Neural cell (in vitro differentiated cells): ENCODE results near the gene ENDOV. TPM values are rescaled to one million over a fixed set of nuclear protein-coding genes. Genes with fewer than 3 reads are reported as not detected.

ENCODE experiments used
- H2AFZ ChIP-seq: fragments of 200-600, 300-800 bp; sonication (generic), shearing (Covaris generic); 2 replicates; pipeline ENCODE4 v1.6.0; 2014; ENCODE audit warnings: low read depth, mild to moderate bottlenecking, antibody characterized with exemption, low read length, moderate library complexity
- H3F3A ChIP-seq: fragments of 200-600 bp; shearing (Covaris generic); 2 replicates; pipeline ENCODE4 v1.6.1; 2016; ENCODE audit warnings: mild to moderate bottlenecking, moderate library complexity, mixed read lengths, antibody characterized with exemption, low read length; ENCODE audit not compliant: insufficient read depth, poor library complexity, severe bottlenecking
- H3K27ac ChIP-seq: fragments of 200-600, 300-800 bp; sonication (generic), shearing (Covaris generic); 2 replicates; pipeline ENCODE4 v1.5.1; 2014; ENCODE audit warnings: mild to moderate bottlenecking, low read length, moderate library complexity
- H3K27me3 ChIP-seq: fragments of 300-800, 200-600 bp; sonication (generic), shearing (Covaris generic); 2 replicates; pipeline ENCODE4 v1.6.0; 2014; ENCODE audit warnings: mild to moderate bottlenecking, low read depth, low read length, moderate library complexity; ENCODE audit not compliant: insufficient read depth
- H3K36me3 ChIP-seq: fragments of 300-800, 200-600 bp; sonication (generic), shearing (Covaris generic); 2 replicates; pipeline ENCODE4 v1.5.1; 2014; ENCODE audit warnings: mild to moderate bottlenecking, antibody characterized with exemption, low read length, moderate library complexity; ENCODE audit not compliant: insufficient read depth
- H3K4me2 ChIP-seq: fragments of 300-800, 200-600 bp; sonication (generic), shearing (Covaris generic); 2 replicates; pipeline ENCODE4 v1.6.0; 2014; ENCODE audit warnings: mild to moderate bottlenecking, low read length
- H3K4me3 ChIP-seq: fragments of 300-800, 200-600 bp; sonication (generic), shearing (Covaris generic); 2 replicates; pipeline ENCODE4 v1.5.1; 2014; ENCODE audit warnings: mild to moderate bottlenecking, low read length, moderate library complexity
- H3K79me2 ChIP-seq: fragments of 200-600 bp; shearing (Covaris generic); replicated peaks from 2 replicates; pipeline ENCODE4 v1.6.0; 2014; ENCODE audit warnings: mild to moderate bottlenecking, low read length, moderate library complexity; ENCODE audit not compliant: insufficient read depth
- H3K9ac ChIP-seq: fragments of 300-800, 200-600 bp; sonication (generic), shearing (Covaris generic); 2 replicates; pipeline ENCODE4 v1.6.1; 2016; ENCODE audit warnings: mild to moderate bottlenecking, low read length, mixed read lengths
- H3K9me2 ChIP-seq: fragments of 200-600 bp; shearing (Covaris generic); 2 replicates; pipeline ENCODE4 v1.6.1; 2016; ENCODE audit warnings: mild to moderate bottlenecking, low read length, mixed read lengths; ENCODE audit not compliant: insufficient read depth
- H3K9me3 ChIP-seq: fragments of 200-600, 300-800 bp; sonication (generic), shearing (Covaris generic); 2 replicates; pipeline ENCODE4 v1.6.1; 2016; ENCODE audit warnings: mild to moderate bottlenecking, mixed run types, low read length, moderate library complexity, mixed read lengths
- H4K20me1 ChIP-seq: fragments of 200-600 bp; shearing (Covaris generic); 2 replicates; pipeline ENCODE4 v1.6.1; 2016; ENCODE audit warnings: mild to moderate bottlenecking, mixed run types; ENCODE audit not compliant: insufficient read depth
- EP300 ChIP-seq: fragments of 450-650 bp; conservative IDR thresholded peaks from 2 replicates; pipeline ENCODE4 v1.6.1; 2014; ENCODE audit warnings: antibody characterized with exemption, mild to moderate bottlenecking, moderate library complexity; ENCODE audit not compliant: poor library complexity, severe bottlenecking
- EZH2 ChIP-seq: fragments of 200-600, 300-800 bp; shearing (Covaris generic), sonication (generic); IDR thresholded peaks from 2 replicates; pipeline ENCODE4 v1.6.1; 2014; ENCODE audit warnings: antibody characterized with exemption, low read length, borderline replicate concordance, mild to moderate bottlenecking; ENCODE audit not compliant: insufficient read depth, poor library complexity, severe bottlenecking
- MXI1 ChIP-seq: fragments of 450-650 bp; conservative IDR thresholded peaks from 2 replicates; pipeline ENCODE4 v1.6.1; 2014; ENCODE audit warnings: antibody characterized with exemption, mild to moderate bottlenecking; ENCODE audit not compliant: poor library complexity, severe bottlenecking
- POLR2AphosphoS5 ChIP-seq: IDR thresholded peaks from 2 replicates; pipeline ENCODE4 v1.6.1; 2012
- RAD21 ChIP-seq: fragments of 450-650 bp; conservative IDR thresholded peaks from 2 replicates; pipeline ENCODE4 v1.6.1; 2014; ENCODE audit warnings: antibody characterized with exemption, mild to moderate bottlenecking, moderate library complexity
- REST ChIP-seq: IDR thresholded peaks from 2 replicates; pipeline ENCODE4 v1.6.1; 2012; ENCODE audit warnings: borderline replicate concordance
- SMC3 ChIP-seq: fragments of 450-650 bp; conservative IDR thresholded peaks from 2 replicates; pipeline ENCODE4 v1.6.1; 2014; ENCODE audit warnings: antibody characterized with exemption, mild to moderate bottlenecking, moderate library complexity; ENCODE audit not compliant: poor library complexity
- TAF1 ChIP-seq: IDR thresholded peaks from 2 replicates; pipeline ENCODE4 v1.6.1; 2012; ENCODE audit warnings: low read depth
- polyA plus RNA-seq: library from polyadenylated mRNA; depleted of rRNA; stranded (reverse); fragments of >200 nt; gene quantifications from 2 replicates; pipeline ENCODE4 v1.2.3, GENCODE V29; 2014
- TF ChIP-seq, protein P1 (sequence below): fragments of 450-650 bp; IDR thresholded peaks from 2 replicates; pipeline ENCODE4 v1.5.1; 2014; ENCODE audit warnings: antibody characterized with exemption, mild to moderate bottlenecking, moderate library complexity; ENCODE audit not compliant: poor library complexity, severe bottlenecking

The ENDOV gene
- polyA plus RNA-seq, 1 donor from 2014 or later = 31.2 TPM

DNA sequence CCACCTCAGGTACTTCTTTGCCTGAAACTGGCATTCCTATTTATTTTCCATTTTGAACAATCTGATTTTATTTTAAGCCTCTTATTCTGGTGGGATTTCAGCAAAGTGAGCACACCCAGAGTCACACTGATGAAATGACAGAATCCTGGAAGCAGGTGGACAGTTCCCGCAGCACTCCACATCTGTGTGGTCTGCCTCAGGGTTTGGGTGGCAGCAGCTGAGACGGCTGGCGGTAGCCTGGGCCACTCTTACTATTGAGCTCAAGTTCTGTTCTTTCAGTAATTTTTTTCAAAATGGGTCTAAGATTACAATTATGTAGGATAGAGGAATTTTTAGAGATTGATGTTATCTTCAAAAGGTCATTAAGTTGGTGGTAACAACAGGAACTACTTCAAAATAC, 32.5 kb upstream of the ENDOV start:
- no peaks in the 10 kb centered on the region for H3F3A ChIP-seq
- no peak overlapping the region for H2AFZ ChIP-seq
- no peaks in the 10 kb centered on the region for H3K27me3 ChIP-seq
- H3K4me2 ChIP-seq = no peak overlapping the region
- no peaks in the 10 kb centered on the region for H3K9me2 ChIP-seq
- H3K9me3 ChIP-seq = no peaks in the 10 kb centered on the region
- no peak overlapping the region for H3K4me3 ChIP-seq
- H3K9ac ChIP-seq = no peak overlapping the region
- H3K36me3 ChIP-seq = no peaks in the 10 kb centered on the region
- no peak overlapping the region for H3K27ac ChIP-seq
- no peaks in the 10 kb centered on the region for H3K79me2 ChIP-seq
- no peak for TF ChIP-seq POLR2AphosphoS5
- H4K20me1 ChIP-seq = no peaks in the 10 kb centered on the region

- H4K20me1 ChIP-seq = no peaks in the 10 kb centered on the region
Measured at GRCh38 chr17:80382956-80383355, 32.0 kb upstream of the ENDOV start.

More at GRCh38 chr17:80382956-80383355, 32.0 kb upstream of the ENDOV start:
- no peaks in the 10 kb centered on the region for H3K27me3 ChIP-seq
- H3K9me3 ChIP-seq = no peaks in the 10 kb centered on the region
- H3F3A ChIP-seq = no peaks in the 10 kb centered on the region
- H3K9ac ChIP-seq = no peak overlapping the region
- no peak overlapping the region for H3K4me2 ChIP-seq
- H2AFZ ChIP-seq = no peak overlapping the region
- H3K27ac ChIP-seq = no peak overlapping the region
- TF ChIP-seq REST (no peak), EZH2 (no peak), SMC3 (no peak), TAF1 (no peak), POLR2AphosphoS5 (no peak), RAD21 (no peak), EP300 (no peak), MXI1 (no peak)
- TF ChIP-seq, protein P1, sequence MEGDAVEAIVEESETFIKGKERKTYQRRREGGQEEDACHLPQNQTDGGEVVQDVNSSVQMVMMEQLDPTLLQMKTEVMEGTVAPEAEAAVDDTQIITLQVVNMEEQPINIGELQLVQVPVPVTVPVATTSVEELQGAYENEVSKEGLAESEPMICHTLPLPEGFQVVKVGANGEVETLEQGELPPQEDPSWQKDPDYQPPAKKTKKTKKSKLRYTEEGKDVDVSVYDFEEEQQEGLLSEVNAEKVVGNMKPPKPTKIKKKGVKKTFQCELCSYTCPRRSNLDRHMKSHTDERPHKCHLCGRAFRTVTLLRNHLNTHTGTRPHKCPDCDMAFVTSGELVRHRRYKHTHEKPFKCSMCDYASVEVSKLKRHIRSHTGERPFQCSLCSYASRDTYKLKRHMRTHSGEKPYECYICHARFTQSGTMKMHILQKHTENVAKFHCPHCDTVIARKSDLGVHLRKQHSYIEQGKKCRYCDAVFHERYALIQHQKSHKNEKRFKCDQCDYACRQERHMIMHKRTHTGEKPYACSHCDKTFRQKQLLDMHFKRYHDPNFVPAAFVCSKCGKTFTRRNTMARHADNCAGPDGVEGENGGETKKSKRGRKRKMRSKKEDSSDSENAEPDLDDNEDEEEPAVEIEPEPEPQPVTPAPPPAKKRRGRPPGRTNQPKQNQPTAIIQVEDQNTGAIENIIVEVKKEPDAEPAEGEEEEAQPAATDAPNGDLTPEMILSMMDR = no peak
- H3K79me2 ChIP-seq = no peaks in the 10 kb centered on the region
- H3K36me3 ChIP-seq = no peaks in the 10 kb centered on the region
- no peak overlapping the region for H3K4me3 ChIP-seq
- H3K9me2 ChIP-seq = no peaks in the 10 kb centered on the region
